Measurements from ENCODE around the gene P2RX2. TPM values are rescaled to one million over a fixed set of nuclear protein-coding genes. Genes with fewer than 3 reads are reported as not detected.

P2RX2 gene
- not detected in 2 replicates for total RNA-seq (2014; rRNA removed; shearing (Covaris generic))

DNA sequence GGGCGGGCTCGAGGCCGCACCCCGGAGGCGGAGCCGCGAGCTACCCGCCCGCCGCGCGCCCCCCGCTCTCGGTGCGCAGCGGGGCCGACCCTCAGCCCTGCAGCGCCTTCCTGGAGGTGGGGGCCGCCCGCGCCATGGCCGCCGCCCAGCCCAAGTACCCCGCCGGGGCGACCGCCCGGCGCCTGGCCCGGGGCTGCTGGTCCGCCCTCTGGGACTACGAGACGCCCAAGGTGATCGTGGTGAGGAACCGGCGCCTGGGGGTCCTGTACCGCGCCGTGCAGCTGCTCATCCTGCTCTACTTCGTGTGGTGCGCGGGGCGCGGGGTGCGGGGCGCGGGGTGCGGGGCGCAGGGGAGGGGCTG lies at the start of gene P2RX2:
Gene P2RX2, plus strand, starts transcription at position 94 of the 361 bp plus-strand sequence. Its CDS starts 41 bp downstream, at position 135.
- no peak for DNase-seq (ENCODE audit: low read depth)

DNA sequence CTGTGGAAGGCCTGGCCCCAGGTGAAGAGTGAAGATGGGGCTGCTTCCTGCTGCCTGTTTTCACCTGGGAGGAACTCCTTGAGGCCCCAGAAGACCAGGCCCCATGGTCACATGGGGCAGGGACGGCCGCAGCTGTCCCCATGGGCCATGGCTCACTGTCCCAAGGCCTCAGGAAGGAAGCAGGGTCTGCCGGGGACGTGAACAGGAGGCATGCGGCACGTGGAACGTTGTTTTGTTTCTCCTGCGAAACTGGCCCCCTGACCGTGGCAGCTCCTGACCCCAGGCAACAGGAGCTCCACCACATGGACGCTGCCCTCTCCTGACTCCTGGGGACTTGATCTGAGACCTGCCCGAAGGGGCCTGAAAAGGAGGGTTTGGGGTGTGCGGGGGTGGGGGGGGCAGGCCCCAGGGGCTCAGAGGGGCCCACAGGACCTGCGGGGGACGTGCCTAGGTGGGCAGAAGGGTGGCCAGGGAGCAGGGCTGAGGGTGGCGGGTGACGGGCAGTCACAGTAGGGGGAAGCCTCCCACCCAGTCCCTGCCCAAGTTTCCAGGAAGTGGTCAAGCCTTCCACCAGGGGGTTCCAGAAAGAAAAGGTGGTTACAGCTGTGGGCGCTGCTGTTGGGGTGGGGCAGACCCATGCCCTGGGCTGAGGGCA lies 49.6 kb upstream of the P2RX2 start:
- DNase-seq (ENCODE audit: low read depth): no peak

DNA sequence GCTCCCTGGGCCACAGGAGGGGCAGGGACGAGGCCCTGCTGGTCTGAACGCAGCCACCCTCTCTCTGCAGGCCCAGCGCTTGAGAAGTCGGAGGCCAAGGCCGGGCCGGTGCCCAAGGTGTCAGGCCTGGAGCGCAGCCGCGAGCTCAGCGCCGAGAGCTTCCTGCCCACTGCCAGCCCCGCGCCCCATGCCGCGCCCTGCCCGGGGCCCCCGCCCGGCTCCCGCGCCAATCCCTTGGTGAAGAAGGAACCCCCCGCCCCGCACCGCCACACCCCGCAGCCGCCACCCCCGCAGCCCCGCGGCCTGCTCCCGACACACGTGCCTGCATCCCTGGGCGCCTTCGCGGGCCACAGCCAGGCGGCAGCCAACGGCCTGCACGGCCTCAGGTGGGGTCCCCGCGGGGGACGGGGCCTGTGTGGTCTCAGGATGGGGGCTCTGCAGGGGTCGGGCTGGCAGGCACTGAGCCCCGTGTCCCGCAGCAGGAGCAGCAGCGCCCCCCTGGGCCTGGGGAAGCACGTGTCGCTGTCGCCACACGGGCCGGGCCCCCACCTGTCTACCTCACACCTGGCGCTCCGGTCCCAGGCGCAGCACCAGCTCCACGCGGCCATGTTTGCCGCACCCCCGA lies 48.6 kb upstream of the P2RX2 start:
- no peak for DNase-seq (ENCODE audit: low read depth)

DNA sequence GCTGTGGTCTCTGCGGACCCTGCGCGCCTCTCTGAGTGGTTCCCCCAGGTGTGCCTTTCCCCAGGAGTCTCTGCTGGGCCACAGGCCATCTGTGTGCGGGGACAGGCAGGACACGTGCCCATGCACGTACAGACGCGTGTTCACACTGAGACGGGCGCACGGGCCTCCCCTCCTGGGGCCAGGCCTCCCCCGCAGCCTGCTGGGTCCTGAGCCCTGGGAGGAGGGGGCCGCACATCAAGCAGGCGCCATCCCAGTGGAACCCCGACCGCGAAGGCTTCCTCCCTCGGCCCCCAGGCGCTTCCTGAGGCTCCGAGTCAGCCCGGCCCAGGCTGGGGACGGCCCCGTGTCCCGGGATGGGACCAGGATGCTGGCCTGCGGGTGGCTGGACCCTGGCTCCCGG lies 47.9 kb upstream of the P2RX2 start:
- no peak for DNase-seq (ENCODE audit: low read depth)

DNA sequence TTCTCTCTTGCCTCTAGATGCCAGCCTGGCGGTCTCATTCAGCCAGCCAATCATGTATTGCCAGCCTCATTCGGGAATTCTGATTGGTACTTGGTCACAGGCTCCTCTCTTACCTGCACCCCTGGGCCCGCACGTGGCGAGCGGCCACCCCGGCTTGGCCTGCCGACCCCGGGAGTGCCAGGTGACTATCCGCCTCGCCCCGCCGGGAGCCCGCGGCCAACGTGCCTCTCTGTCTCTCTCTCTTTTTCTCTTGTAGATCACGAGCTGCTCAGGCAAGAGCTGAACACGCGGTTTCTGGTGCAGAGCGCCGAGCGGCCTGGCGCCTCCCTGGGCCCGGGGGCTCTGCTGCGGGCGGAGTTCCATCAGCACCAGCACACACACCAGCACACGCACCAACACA lies 47.5 kb upstream of the P2RX2 start:
- DNase-seq (ENCODE audit: low read depth): no peak

DNA sequence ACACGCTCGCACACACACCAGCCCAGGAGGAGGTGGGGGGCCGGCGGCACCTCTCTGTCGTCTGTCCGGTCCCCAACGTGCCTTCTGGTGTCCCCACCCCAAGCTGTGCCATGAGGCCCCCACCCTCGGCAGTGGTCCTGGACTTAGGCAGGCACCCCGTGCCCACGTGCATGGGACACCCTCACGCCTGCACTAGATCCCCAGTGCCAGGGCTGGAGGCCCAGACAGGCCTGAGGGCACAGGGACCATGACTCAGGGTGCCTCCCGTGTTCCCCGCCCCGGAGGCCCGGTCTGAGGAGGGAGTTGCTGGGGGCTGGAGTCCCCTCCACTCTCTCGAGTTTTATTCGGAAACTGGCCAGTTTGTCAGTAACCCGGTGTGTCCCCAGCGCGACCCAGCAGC lies 47.0 kb upstream of the P2RX2 start:
- no peak for DNase-seq (ENCODE audit: low read depth)

DNA sequence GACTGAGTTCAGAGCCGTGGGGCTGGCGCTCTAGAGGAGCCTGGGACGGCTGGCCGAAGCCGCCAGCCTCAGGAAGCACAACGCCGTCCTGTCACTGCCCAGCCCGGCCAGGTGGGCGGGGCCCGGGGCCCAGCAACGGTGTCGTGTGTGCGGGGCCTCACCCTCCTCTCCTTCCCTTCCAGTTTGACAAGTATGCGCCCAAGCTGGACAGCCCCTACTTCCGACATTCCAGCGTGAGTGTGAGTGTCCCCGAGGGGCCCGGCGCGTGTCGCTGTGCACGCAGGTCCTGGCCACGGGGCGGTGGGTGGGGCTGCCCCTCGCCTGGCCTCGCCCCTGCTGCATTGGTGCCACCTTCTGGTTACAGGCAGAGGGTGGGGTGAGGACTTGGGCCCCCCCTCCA lies 46.5 kb upstream of the P2RX2 start:
- DNase-seq (ENCODE audit: low read depth): no peak

DNA sequence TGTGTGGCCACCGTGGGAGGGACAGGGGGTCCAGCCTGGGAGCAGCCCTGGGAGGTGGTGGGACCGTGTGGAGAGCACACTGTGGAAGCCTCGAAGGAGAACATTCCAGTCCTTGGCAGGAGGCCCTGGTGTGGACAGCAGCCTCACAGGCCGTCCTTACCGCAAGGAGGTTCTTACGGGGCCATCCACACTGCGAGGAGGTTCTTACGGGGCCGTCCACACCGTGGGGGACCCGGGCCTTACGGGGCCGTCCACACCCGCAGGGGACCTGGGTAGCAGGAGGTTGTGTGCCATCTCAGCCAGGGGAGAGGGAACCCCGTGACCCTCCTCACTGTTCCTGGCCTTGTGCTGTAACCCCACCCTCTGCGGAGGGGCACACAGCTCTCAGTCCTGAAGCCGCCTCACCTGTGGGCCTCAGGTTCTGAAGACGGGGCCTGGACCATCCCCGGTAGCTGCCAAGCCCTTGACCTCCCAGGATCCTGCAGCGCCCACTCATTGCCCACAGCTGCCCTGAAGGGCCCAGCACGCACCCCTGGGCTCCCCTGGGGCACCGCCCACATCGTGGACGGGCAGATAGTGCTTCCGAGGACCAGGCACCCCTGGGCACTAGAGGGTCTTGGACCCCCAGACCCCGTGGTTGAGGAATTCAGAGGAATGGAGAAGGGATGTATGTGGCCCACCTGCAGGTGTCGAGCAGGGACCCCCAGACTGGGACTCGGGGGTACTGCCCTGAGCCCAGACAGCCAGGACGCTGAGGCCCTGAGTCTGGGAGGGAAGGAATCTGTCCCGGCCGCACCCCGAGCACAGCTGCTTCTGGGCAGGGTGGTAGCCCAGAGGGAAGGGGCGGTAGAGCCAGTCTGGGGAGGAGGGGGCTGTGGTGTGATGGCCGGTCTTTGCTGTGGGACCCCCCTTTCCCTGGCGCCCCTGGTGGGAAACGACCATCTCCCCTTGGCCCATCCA lies 45.5 kb upstream of the P2RX2 start:
- DNase-seq (ENCODE audit: low read depth): no peak

DNA sequence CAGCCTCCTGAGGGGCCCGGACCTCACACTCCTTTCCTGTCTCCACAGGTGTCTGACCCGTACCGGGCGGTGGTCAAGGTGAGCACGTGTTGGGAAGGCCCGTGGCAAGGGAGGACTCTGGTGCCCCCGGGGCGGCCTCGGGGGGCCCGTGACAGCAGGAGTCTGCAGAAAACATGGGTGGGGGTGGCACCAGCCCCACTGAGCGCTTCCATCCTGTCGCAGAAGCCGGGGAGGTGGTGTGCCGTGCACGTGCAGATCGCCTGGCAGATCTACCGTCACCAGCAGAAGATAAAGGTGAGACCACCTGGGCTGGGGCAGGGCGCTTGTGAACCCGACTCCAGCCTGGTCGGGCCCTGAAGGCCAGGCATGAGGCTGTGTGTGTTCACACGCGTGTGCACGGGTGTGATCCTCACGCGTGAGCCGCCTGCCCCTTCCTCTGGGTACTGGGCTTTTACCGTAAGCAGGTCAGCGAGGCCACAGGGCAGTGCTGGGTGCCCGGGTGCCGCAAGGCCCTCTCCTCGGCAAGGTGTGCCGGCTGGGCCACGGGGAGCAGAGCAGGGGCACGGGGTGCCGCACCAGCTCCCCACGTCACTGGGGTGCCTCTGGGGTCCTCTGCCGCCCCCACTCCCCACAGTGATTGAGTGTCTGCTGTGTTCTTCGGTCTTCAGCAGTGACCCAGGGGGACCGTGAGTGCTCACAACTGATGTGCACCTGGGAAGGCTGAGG lies 44.1 kb upstream of the P2RX2 start:
- no peak for DNase-seq (ENCODE audit: low read depth)

DNA sequence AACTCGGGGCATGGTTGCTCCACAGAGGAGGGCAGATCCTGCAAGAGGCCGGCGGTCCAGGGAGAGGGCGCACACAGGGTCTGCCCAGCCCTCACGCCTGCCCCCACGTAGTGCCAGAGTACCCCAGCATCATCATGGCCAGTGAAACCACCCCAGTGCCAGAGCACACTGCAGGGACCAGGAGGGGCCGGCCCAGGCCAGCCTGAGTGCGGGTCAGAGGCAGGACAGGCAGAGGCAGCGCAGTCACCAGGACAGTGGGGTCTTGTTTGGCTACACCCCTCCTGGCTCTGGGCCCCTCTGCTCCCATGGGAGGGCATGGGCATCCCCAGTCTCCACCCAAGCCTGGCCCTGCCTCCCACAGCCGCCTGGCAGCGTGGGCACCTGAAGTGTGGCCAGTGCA lies 42.9 kb upstream of the P2RX2 start:
- no peak for DNase-seq (ENCODE audit: low read depth)

DNA sequence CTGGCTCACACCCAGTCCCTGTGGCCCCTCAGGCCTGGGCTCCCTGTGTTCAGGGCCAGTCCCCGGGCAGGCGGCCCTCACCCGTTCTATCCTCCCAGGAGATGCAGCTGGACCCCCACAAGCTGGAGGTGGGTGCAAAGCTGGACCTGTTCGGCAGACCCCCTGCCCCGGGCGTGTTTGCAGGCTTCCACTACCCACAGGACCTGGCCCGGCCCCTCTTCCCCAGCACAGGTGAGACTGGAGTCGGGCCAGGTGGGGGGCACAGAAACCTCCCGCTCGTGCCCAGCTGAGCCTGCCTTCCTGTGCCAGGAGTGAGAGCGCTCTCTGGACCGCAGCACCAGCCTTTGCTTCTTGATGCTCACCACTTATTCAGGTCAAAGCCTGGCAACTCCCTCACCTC lies 41.9 kb upstream of the P2RX2 start:
- DNase-seq (ENCODE audit: low read depth): no peak

DNA sequence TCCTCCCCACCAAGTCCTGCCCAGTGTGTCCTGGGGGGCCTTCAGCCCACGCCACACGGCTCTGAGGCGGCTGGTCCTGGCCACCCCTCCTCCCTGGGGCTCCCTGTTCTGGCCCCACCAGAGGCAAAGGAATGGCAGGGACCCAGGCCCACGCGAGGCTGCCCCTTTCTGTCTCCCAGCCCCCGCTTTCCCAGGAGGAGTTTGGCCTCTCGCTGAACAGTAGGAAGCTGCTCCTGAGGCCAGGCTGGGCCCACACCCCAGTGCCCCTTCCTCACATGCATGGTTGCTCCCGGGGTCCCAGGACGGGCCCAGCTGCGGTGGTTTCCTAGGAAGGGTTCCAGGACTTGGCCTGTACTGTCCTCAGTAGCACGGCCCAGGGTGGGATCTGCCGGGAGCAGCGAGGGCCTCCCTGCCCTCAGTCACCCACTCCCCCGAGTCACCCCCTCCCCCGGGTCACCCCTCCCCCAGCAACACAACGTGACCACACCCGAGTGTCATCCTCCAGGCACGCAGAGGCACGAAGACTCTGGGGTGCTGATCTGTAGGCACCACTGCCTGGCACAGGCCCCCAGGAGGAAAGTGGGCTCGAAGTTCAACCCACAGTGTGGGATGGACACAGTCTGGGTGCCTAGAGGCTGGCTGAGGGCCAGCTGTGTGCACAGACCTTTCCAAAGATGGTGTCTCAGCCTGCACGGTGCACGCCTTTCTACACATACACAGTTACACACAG lies 41.2 kb upstream of the P2RX2 start:
- no peak for DNase-seq (ENCODE audit: low read depth)

DNA sequence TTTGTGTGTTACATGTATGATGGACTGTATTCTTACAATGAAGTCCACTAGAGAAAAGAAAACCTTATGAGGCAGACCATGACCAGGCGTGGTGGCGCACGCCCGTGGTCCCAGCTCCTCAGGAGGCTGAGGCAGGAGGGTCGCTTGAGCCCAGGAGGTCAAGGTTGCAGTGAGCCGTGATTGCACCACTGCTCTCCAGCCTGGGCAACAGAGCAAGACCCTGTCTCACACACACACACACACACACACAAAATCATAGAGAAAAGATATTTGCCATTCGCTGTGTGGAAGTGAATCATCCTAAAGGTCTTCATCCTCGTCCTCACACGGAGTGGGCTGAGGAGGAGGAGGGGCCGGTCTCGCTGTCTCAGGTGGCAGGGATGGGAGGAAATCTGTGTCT lies 40.5 kb upstream of the P2RX2 start:
- no peak for DNase-seq (ENCODE audit: low read depth)

DNA sequence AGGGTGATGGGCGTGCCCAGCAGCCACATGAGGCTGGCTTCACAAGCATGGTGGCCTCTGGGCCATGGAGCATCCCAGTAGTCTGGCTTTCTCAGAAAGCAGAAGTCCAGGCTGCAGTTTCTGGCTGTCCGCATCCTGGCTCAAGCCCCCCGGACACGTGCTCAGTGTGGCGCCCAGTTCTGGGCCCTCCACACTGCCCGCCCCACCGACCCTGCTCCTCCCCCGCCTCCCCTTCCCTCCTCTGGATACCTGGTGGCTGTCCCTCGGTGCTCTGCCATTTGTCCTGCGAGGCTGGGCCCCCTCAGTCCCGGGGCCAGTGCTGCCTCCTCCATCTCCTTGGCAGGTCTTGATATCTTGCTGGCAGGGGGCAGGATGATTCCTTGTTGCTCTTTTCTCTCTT lies 39.8 kb upstream of the P2RX2 start:
- DNase-seq (ENCODE audit: low read depth): no peak

DNA sequence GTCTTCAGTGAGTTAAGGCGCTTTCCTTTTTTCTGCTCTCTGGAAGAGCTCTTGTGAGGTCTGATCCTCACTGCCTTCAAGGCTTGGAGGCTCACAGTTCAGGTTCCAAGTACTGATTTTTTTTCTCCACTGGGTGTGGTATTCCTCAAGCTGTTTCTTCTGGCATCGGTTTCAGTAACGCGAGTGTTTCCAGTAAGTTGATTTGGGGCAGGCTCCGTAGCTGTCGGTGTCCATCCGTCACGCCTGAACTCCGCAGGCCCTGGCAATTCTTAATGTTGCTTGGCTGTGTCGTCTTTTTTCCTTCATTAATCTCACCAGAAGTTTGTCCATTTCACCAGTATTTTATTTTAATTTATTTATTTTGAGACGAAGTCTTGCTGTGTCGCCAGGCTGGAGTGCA lies 38.8 kb upstream of the P2RX2 start:
- no peak for DNase-seq (ENCODE audit: low read depth)

DNA sequence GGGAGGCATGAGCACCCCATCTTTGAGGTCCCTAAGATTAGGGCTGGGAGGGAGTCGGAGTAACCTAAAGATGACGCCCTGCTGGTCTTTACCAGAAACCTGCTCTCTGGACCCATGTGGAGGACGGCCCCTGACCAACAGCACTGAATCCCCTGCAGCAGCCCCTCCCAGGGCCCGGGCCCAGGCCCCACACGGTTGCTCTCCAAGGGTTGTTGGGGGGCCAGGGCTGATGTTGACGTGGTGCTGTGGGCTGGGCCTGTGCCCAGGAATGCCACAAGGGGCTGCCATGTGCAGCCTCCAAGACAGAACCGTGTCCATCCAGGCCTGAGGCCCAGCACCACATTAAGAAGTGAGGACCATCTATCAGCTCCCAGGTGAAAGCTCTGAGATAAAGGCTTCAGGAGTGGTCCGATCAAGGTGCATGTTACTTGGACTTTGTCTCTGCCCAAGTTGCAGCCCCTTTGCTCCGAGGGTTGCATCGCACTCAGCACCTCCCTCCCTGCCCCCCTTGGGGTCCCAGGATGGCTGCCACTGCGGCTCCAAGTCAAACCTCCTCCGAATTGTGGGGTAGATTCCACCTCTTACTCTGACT lies 37.8 kb upstream of the P2RX2 start:
- no peak for DNase-seq (ENCODE audit: low read depth)

DNA sequence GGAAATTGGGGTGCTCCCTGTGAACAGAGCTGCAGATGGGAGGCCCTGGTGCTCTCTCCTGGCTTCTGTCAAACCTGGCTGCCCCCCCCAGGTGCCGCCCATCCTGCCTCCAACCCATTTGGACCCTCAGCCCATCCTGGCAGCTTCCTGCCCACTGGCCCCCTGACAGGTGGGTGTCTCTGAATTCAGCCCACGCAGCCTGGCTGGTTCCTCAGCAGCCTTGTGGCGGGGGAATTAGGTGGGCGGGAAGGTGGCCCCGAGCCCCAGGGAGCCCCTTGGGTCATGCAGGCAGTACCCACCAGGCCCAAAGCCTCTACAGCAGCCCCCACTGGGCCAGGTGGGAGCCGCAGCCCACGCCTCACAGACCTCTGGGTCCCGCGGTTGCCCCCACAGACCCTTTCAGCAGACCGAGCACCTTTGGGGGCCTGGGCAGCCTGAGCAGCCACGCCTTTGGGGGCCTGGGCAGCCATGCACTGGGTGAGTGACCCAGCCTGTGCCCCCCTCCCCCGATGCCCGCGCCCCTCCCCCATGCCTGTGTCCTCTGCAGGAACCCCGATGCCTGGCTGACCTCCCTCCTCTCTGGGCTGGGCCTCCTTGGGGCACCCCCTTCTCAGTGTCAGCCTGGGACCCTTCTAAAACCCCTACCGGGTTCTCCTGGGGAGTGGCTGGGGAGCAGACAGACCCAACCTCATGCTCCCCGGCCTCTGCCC lies 37.1 kb upstream of the P2RX2 start:
- DNase-seq (ENCODE audit: low read depth): no peak

DNA sequence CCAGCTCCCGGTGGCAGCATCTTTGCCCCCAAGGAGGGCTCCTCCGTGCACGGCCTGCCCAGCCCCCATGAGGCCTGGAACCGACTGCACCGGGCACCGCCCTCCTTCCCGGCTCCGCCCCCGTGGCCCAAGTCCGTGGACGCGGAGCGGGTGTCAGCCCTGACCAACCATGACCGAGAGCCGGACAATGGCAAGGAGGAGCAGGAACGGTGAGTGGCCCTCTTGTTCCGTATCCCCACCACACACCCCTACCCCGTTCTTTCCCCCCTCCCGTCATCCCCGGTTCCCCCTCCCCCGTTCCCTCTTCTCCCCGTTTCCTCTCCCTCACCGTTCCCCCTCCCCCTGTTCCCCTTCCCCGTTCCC lies 36.5 kb upstream of the P2RX2 start:
- DNase-seq (ENCODE audit: low read depth): no peak

DNA sequence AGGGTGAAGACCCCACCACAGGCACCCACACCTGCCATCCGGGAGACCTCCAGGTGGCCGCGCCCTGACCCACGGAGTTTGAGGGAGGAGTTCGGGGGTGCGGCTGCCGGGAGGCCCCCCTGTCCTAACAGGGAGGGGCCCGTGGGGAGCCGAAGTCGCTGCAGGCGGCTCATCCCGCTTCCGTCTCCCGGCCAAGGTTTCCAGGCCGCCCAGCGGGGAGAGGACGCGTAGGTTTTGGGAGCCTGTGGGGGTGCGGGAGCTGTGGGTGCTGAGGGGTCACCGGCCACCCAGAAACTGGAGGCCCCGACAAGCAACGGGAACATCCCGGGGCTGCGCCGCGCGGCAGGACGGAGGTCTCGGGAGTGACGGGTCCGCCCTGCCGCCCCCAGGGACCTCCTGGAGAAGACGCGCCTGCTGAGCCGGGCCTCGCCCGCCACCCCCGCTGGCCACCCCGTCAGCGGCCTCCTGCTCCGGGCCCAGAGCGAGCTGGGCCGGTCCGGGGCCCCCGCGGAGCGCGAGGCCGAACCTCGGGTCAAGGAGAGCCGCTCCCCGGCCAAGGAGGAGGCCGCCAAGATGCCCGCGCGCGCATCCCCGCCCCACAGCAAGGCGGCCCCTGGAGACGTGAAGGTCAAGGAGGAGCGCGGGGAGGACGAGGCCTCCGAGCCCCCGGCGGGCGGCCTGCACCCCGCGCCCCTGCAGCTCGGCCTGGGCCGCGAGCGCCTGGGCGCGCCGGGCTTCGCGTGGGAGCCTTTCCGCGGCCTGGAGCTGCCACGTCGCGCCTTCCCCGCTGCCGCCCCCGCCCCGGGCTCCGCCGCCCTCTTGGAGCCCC lies 35.8 kb upstream of the P2RX2 start:
- DNase-seq (ENCODE audit: low read depth): no peak

DNA sequence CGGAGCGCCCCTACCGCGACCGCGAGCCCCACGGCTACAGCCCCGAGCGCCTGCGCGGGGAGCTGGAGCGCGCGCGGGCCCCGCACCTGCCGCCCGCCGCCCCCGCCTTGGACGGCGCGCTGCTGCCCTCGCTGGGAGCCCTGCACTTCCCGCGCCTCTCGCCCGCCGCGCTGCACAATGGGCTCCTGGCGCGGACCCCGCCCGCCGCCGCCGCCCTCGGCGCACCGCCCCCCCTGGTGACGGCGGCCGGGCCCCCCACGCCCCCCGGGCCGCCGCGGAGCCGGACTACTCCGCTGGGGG lies 35.2 kb upstream of the P2RX2 start:
- no peak for DNase-seq (ENCODE audit: low read depth)
